GM18505 (cell line): ENCODE data around the gene TMEM135.
"Not testable (repeated sequence)": the region's sequence is repeated elsewhere in the genome, so short reads cannot be mapped to it uniquely, and the experiment has no call there.

Experiments used
- ATAC-seq: cut with Tn5 transposase; IDR thresholded peaks from one replicate; pipeline ENCODE4 v1.9.1; 2021; ENCODE audit not compliant: unreplicated experiment
- POLR2A ChIP-seq: IDR thresholded peaks from 4 replicates; pipeline ENCODE4 v1.6.1; 2011; ENCODE audit warnings: borderline replicate concordance; ENCODE audit not compliant: insufficient read depth, insufficient read length; ENCODE audit errors: extremely low read depth

The TMEM135 gene

DNA sequence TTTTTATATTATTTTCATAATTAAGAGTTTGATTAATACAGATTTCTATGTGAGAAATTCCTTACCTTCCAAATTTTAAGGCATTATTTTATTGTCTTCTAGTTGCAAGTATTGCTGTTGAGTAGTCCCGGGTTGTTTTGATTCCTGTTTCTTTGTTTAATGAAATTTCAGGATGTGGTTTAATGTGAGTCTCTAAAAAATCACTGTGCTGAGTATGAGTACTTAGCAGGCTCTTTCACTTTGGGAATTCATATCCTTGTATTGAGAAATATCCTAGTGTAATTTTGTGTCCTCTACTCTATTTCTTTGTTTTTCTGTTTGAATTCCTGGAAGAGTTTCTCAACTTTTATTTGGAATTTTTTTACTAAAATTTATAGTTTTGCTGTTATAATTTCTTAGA is 113.2 kb downstream of the TMEM135 start:
- TF ChIP-seq POLR2A = no peak
- ATAC-seq = no peak

GRCh38 chr11:87154246-87154645 is 116.5 kb downstream of the TMEM135 start:
- ATAC-seq = no peak
- no peak for TF ChIP-seq POLR2A

DNA sequence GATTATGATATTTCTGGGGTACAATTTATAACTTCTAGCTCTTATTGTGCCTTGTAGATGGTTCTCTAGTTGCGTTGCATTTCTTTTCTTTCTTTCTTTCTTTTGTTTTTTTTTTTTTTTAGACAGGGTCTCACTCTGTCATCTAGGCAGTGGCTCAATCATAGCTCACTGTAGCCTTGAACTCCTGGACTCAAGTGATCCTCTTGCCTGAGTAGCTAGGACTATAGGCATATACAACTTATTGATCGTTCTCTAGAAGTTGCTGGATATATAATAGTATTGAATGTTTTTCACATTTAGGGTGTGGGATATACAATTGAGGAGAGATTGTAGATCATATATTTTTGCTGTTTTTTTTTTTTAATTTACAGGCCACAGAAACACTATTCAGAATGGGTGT is 119.2 kb downstream of the TMEM135 start:
- ATAC-seq = no peak
- TF ChIP-seq POLR2A = no peak

DNA sequence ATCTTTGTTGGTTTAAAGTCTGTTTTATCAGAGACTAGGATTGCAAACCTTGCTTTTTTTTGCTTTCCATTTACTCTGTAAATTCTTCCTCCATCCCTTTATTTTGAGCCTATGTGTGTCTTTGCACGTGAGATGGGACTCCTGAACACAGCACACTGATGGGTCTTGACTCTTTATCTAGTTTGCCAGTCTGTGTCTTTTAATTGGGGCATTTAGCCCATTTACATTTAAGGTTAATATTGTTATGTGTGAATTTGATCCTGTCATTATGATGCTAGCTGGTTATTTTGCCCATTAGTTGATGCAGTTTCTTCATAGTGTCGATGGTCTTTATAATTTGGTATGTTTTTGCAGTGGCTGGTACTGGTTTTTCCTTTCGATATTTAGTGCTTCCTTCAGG is 131.3 kb downstream of the TMEM135 start:
- ATAC-seq = not testable (repeated sequence)

DNA sequence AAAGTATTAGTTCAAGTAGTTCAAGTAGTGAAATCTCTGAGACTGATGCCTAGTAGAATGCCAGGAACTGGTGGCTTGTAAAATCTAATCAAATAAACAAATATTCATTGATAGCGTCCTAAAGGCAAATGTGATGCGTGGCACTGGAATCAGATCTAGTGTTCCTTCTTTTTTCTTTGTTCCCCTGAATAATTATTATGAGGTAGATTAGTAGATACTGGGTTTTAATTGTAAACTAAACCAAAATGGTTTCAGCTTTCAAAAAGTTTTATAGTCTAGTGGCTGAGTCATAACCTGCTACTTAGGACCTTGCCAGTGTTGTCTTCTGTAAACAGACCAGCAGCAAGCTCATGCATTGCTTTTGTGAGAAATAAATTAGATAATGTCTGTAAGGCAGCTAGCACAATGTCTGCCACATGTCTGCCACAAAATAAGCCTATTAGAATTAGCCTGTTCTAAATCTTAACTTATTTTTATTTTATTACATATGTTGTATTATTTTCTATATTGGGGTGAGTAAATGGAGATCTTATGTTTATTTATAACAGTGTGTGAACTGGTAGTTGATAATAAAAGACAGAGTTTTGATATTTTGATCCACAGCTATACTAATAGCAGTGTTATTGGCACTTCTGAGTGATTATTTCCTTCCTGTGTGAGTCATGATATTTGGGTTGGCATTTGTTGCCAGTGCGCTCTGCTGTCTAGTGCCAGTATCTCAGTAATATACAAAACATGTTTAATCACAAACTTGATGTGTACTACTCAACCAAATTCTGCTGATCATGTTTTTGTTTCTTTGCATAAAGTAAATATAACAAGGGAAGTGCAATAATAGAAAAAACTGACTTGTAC is 135.7 kb downstream of the TMEM135 start:
- no peak for TF ChIP-seq POLR2A
- ATAC-seq = no peak

GRCh38 chr11:87174870-87175269 is 137.1 kb downstream of the TMEM135 start:
- no peak for TF ChIP-seq POLR2A
- ATAC-seq = no peak

- no peak for TF ChIP-seq POLR2A
- ATAC-seq = no peak
These were observed 138.3 kb downstream of the TMEM135 start for GRCh38 chr11:87176044-87176443.

DNA sequence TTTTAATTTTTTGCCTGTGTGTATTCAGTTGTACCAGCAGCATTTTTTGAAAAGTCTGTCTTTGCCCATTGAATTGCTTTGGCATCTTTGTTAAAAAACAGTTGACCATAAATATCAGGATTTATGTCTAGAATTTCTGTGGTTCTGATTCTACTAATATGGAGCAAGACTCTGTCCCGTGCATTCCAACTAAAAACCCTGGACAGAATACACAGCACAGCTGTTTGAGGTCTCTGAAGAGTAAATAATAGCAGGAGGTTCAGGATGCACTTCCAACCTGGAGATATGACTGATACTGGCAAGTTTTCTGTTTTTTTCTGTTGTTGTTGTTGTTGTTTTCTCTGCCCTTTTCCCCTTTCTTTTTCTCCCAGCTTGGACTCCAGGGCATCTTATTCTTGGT is 141.9 kb downstream of the TMEM135 start:
- TF ChIP-seq POLR2A = no peak
- no peak for ATAC-seq

- no peak for TF ChIP-seq POLR2A
- ATAC-seq = no peak
These were observed 143.0 kb downstream of the TMEM135 start for GRCh38 chr11:87180742-87181141.

DNA sequence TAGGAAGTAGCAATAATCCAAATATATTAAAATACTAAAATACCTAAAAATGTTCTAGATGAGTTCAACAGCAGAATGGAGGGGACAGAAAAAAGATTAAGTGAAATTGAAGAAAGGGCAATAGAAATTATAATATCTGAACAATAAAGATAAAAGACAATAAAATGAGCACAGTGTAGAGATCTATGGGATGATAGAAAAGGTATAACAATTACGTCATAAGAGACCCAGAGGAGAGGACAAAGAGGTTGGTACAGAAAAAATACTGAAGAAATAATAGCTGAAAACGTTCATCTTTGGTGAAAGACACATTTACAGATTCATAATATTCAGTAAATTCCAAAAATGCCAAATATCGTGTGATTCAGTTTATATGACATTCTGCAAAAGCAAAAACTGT is 143.4 kb downstream of the TMEM135 start:
- ATAC-seq = no peak
- no peak for TF ChIP-seq POLR2A

DNA sequence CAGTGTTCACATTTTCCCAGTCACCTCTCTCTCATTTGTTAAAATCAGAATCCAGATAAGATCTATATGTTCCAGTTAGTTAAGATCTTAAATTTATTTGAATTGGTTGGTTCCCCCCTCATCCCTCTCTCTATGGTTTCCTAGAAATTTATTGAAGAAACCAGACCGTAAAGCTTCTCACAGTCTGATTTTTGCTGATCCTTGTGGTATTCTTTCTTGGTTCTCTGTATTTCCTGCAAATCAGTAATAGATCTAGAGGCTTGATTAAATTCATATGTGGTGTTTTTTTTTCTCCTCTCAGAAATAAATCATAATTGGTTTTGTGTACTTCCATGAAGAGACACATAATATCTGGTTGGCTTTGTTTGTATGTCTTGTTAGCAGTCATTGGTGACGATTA is 147.5 kb downstream of the TMEM135 start:
- no peak for TF ChIP-seq POLR2A

GRCh38 chr11:87187076-87187475 is 149.3 kb downstream of the TMEM135 start:
- TF ChIP-seq POLR2A = no peak
- no peak for ATAC-seq

More for the DNA sequence above, 147.5 kb downstream of the TMEM135 start:
- ATAC-seq = no peak

GRCh38 chr11:87187930-87188329 is 150.2 kb downstream of the TMEM135 start:
- ATAC-seq = no peak

DNA sequence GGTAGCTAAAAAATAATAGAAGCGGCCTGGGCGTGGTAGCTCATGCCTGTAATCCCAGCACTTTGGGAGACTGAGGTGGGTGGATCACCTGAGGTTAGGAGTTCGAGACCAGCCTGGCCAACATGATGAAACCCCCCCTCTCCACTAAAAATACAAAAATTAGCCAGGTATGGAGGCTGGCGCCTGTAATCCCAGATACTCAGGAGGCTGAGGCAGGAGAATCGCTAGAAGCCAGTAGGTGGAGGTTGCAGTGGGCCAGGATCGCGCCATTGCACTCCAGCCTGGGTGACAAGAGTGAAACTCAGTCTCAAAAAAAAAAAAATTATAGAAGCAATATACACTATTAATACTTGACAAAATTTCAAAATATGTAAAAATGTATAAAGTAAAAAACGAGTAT is 150.7 kb downstream of the TMEM135 start:
- ATAC-seq = not testable (repeated sequence)

More at GRCh38 chr11:87187930-87188329, 150.2 kb downstream of the TMEM135 start:
- TF ChIP-seq POLR2A = no peak

- ATAC-seq = not testable (repeated sequence)
These were observed 151.2 kb downstream of the TMEM135 start for GRCh38 chr11:87188921-87189320.

DNA sequence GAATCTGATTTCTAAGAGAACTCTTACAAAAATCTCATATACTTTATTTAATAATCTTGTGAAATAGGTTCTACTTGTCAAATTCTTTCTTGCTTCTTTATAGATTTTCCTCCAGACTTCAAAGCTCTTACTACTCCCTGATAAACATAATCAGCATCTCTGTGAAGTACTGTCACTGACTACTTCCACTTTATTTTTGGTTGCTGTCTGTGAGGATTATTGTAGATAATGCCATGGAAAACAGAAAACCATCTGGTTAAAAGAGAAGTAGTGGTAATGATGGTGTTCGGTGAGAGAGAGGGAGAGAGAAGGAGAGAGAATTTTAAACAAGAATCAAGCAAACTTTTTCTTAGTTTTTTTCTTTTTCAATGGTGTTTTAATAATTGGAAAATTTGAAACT is 152.3 kb downstream of the TMEM135 start:
- TF ChIP-seq POLR2A = no peak
- ATAC-seq = no peak
